ENCODE measurements around the gene TXNRD1.

The TXNRD1 gene

GRCh38 chr12:104350211-104351056 is 134.9 kb downstream of the TXNRD1 start:
- DNase-seq (ENCODE audit: low spot score) = no peak

- DNase-seq (ENCODE audit: low spot score) = no peak
Observed at GRCh38 chr12:104351057-104351983, 135.7 kb downstream of the TXNRD1 start.

GRCh38 chr12:104352106-104352713 is 136.6 kb downstream of the TXNRD1 start:
- DNase-seq (ENCODE audit: low spot score) = no peak

GRCh38 chr12:104353012-104353981 is 137.7 kb downstream of the TXNRD1 start:
- no peak for DNase-seq (ENCODE audit: low spot score)

GRCh38 chr12:104354167-104354867 is 138.7 kb downstream of the TXNRD1 start:
- no peak for DNase-seq (ENCODE audit: low spot score)

- no peak for DNase-seq (ENCODE audit: low spot score)
Observed at GRCh38 chr12:104354868-104355570, 139.4 kb downstream of the TXNRD1 start.

GRCh38 chr12:104355630-104356029 is 140.1 kb downstream of the TXNRD1 start:
- no peak for DNase-seq (ENCODE audit: low spot score)

- DNase-seq (ENCODE audit: low spot score) = no peak
Observed at GRCh38 chr12:104356231-104357115, 140.9 kb downstream of the TXNRD1 start.

- no peak for DNase-seq (ENCODE audit: low spot score)
Observed at GRCh38 chr12:104357421-104357952, 141.9 kb downstream of the TXNRD1 start.

- peak; percentile 79 for DNase-seq (ENCODE audit: low spot score)
Observed at GRCh38 chr12:104358353-104359003, 142.9 kb downstream of the TXNRD1 start.

GRCh38 chr12:104359216-104359615 is 143.6 kb downstream of the TXNRD1 start:
- no peak for DNase-seq (ENCODE audit: low spot score)

- no peak for DNase-seq (ENCODE audit: low spot score)
Observed at GRCh38 chr12:104360157-104360556, 144.6 kb downstream of the TXNRD1 start.

- no peak for DNase-seq (ENCODE audit: low spot score)
Observed at GRCh38 chr12:104360983-104361707, 145.6 kb downstream of the TXNRD1 start.

- DNase-seq (ENCODE audit: low spot score) = no peak
Observed at GRCh38 chr12:104365921-104366410, 150.4 kb downstream of the TXNRD1 start.

- no peak for DNase-seq (ENCODE audit: low spot score)
Observed at GRCh38 chr12:104369708-104370107, 154.1 kb downstream of the TXNRD1 start.

- no peak for DNase-seq (ENCODE audit: low spot score)
Observed at GRCh38 chr12:104371043-104371870, 155.7 kb downstream of the TXNRD1 start.

Data from D341Med (cell line).